Measurements from ENCODE around the gene PTPRO.

Gene PTPRO

DNA sequence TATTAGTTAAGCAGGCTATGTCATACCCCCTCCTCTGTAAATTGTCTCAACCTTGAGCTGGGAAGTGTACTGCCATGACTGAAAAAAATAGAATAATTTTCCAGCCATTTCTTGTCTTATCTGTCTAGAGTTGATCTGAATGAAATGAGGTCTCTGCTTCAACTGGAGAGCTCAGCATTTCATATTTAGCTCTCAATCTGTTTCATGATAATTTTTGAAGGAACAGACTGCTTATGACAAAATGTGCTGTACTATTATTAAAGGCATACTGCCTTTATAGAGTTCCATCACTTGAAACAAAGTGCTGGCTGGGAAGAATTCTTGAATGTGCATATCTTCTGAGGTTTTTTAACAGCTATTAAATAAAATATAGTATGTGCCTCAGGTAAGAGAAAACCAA, 19.1 kb downstream of the PTPRO start:
- Histone ChIP-seq H3K79me2 (ENCODE audit: insufficient read depth, low read length) (no peaks in the 10 kb centered on the region), H3K9me2 (replicated peaks; ENCODE audit: insufficient read depth, low read length) (no peaks in the 10 kb centered on the region), H3K9ac (ENCODE audit: low read length) (no peak overlapping the region), H4K20me1 (ENCODE audit: low read depth, low read length) (no peaks in the 10 kb centered on the region), H3F3A (ENCODE audit: insufficient read depth) (no peaks in the 10 kb centered on the region), H3K27me3 (ENCODE audit: low read length) (no peaks in the 10 kb centered on the region), H2AFZ (ENCODE audit: low read depth, low read length, severe bottlenecking) (no peak overlapping the region), H3K4me3 (ENCODE audit: insufficient read depth, low read length, poor library complexity, severe bottlenecking) (no peak overlapping the region), H3K36me3 (ENCODE audit: low read length) (no peaks in the 10 kb centered on the region), H3K9me3 (ENCODE audit: insufficient read depth, low read length) (no peaks in the 10 kb centered on the region), H3K4me2 (ENCODE audit: low read depth, low read length, poor library complexity, severe bottlenecking) (no peak overlapping the region), H3K27ac (ENCODE audit: low read depth, low read length) (no peak overlapping the region)
- TF ChIP-seq CTCF (IDR thresholded peaks at IDR 0.05; ENCODE audit: insufficient read depth, low read length, poor library complexity, severe bottlenecking) (no peak), EZH2phosphoT487 (conservative IDR thresholded peaks at IDR 0.05; ENCODE audit: low read length) (no peak)

GRCh38 chr12:15344561-15344960, 22.3 kb downstream of the PTPRO start:
- H3K4me2 ChIP-seq (ENCODE audit: low read depth, low read length, poor library complexity, severe bottlenecking), result no peak overlapping the region
- no peak overlapping the region for H2AFZ ChIP-seq (ENCODE audit: low read depth, low read length, severe bottlenecking)
- no peaks in the 10 kb centered on the region for H4K20me1 ChIP-seq (ENCODE audit: low read depth, low read length)
- no peaks in the 10 kb centered on the region for H3K79me2 ChIP-seq (ENCODE audit: insufficient read depth, low read length)
- no peaks in the 10 kb centered on the region for H3K27me3 ChIP-seq (ENCODE audit: low read length)
- H3K9ac ChIP-seq (ENCODE audit: low read length), result no peak overlapping the region
- no peaks in the 10 kb centered on the region for H3K36me3 ChIP-seq (ENCODE audit: low read length)
- no peaks in the 10 kb centered on the region for H3F3A ChIP-seq (ENCODE audit: insufficient read depth)
- H3K9me2 ChIP-seq (replicated peaks; ENCODE audit: insufficient read depth, low read length), result no peaks in the 10 kb centered on the region
- H3K4me3 ChIP-seq (ENCODE audit: insufficient read depth, low read length, poor library complexity, severe bottlenecking), result no peak overlapping the region
- H3K27ac ChIP-seq (ENCODE audit: low read depth, low read length), result no peak overlapping the region
- TF ChIP-seq CTCF (IDR thresholded peaks at IDR 0.05; ENCODE audit: insufficient read depth, low read length, poor library complexity, severe bottlenecking) (no peak), EZH2phosphoT487 (conservative IDR thresholded peaks at IDR 0.05; ENCODE audit: low read length) (no peak)
- H3K9me3 ChIP-seq (ENCODE audit: insufficient read depth, low read length), result no peaks in the 10 kb centered on the region

GRCh38 chr12:15346488-15346887, 24.2 kb downstream of the PTPRO start:
- Histone ChIP-seq H2AFZ (ENCODE audit: low read depth, low read length, severe bottlenecking) (no peak overlapping the region), H3K9me2 (replicated peaks; ENCODE audit: insufficient read depth, low read length) (no peaks in the 10 kb centered on the region), H3K9ac (ENCODE audit: low read length) (no peak overlapping the region), H4K20me1 (ENCODE audit: low read depth, low read length) (no peaks in the 10 kb centered on the region), H3K4me2 (ENCODE audit: low read depth, low read length, poor library complexity, severe bottlenecking) (no peak overlapping the region), H3K27me3 (ENCODE audit: low read length) (no peaks in the 10 kb centered on the region), H3K79me2 (ENCODE audit: insufficient read depth, low read length) (no peaks in the 10 kb centered on the region), H3K9me3 (ENCODE audit: insufficient read depth, low read length) (no peaks in the 10 kb centered on the region), H3K4me3 (ENCODE audit: insufficient read depth, low read length, poor library complexity, severe bottlenecking) (no peak overlapping the region), H3K27ac (ENCODE audit: low read depth, low read length) (no peak overlapping the region), H3K36me3 (ENCODE audit: low read length) (no peaks in the 10 kb centered on the region), H3F3A (ENCODE audit: insufficient read depth) (no peaks in the 10 kb centered on the region)
- no peak for TF ChIP-seq CTCF (IDR thresholded peaks at IDR 0.05; ENCODE audit: insufficient read depth, low read length, poor library complexity, severe bottlenecking)
- TF ChIP-seq EZH2phosphoT487 (conservative IDR thresholded peaks at IDR 0.05; ENCODE audit: low read length), result no peak

- H3K4me3 ChIP-seq (ENCODE audit: insufficient read depth, low read length, poor library complexity, severe bottlenecking), result no peak overlapping the region
- no peaks in the 10 kb centered on the region for H3K9me2 ChIP-seq (replicated peaks; ENCODE audit: insufficient read depth, low read length)
- H2AFZ ChIP-seq (ENCODE audit: low read depth, low read length, severe bottlenecking), result no peak overlapping the region
- no peaks in the 10 kb centered on the region for H3K36me3 ChIP-seq (ENCODE audit: low read length)
- H3F3A ChIP-seq (ENCODE audit: insufficient read depth), result no peaks in the 10 kb centered on the region
- no peak overlapping the region for H3K9ac ChIP-seq (ENCODE audit: low read length)
- TF ChIP-seq EZH2phosphoT487 (conservative IDR thresholded peaks at IDR 0.05; ENCODE audit: low read length) (no peak), CTCF (IDR thresholded peaks at IDR 0.05; ENCODE audit: insufficient read depth, low read length, poor library complexity, severe bottlenecking) (no peak)
- no peak overlapping the region for H3K27ac ChIP-seq (ENCODE audit: low read depth, low read length)
- H3K4me2 ChIP-seq (ENCODE audit: low read depth, low read length, poor library complexity, severe bottlenecking), result no peak overlapping the region
- no peaks in the 10 kb centered on the region for H3K79me2 ChIP-seq (ENCODE audit: insufficient read depth, low read length)
- no peaks in the 10 kb centered on the region for H3K9me3 ChIP-seq (ENCODE audit: insufficient read depth, low read length)
- H4K20me1 ChIP-seq (ENCODE audit: low read depth, low read length), result no peaks in the 10 kb centered on the region
- no peaks in the 10 kb centered on the region for H3K27me3 ChIP-seq (ENCODE audit: low read length)
Observed at GRCh38 chr12:15350643-15351042, 28.3 kb downstream of the PTPRO start.
